Measurements from ENCODE around the gene TMEM94.
"Not testable (repeated sequence)": the region's sequence is repeated elsewhere in the genome, so short reads cannot be mapped to it uniquely, and the experiment has no call there.

Gene TMEM94

DNA sequence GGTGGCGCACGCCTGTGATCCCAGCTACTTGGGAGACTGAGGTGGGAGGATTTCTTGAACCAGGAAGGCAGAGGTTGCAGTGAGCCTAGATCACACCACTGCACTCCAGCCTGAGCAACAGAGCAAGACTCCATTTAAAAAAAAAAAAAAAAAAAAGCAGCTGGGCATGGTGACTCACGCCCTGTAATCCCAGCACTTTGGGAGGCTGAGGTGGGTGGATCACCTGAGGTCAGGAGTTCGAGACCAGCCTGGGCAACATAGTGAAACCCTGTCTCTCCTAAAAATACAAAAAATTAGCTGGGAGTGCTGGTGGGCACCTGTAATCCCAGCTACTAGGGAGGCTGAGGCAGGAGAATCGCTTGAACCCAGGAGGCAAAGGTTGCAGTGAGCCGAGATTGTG is 10.5 kb upstream of the TMEM94 start:
- not testable (repeated sequence) for DNase-seq

DNA sequence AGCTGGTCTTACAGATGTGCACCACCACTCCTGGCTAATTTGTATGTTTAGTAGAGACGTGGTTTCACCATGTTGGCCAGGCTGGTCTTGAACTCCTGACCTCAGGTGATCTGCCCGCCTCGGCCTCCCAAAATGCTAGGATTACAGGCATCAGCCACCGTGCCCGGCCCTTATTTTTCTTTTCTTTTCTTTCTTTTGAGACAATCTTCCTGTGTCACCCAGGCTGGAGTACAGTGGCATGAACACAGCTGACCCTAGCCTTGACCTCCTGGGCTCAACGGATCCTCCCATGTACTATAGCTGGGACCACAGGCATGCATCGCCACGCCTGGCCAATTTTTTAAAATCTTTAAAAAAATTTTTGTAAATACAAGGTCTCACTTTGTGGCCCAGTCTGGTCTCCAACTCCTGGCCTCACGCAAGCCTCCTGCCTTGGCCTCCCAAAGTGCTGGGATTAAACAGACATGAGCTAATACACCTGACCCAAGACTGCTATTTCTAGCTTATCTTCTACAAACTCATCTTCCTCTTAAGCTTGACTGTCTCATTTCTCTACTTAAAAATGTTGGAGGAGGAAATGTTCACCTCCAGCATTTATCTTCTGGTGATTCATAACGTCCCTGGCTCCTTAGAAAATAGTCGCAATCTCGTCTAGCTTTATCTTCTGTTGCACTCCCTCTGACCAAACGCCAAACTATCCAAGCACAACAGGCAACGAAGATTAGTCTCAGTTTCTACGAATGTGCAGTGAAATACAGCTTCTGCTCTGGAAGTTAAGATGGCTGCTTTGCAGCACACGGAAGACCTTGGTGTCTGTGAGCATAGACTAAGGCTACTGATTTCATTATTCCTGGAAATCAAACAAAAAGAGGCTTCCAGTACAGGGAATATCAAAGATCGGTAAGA is 8.2 kb upstream of the TMEM94 start:
- no peak for DNase-seq

DNA sequence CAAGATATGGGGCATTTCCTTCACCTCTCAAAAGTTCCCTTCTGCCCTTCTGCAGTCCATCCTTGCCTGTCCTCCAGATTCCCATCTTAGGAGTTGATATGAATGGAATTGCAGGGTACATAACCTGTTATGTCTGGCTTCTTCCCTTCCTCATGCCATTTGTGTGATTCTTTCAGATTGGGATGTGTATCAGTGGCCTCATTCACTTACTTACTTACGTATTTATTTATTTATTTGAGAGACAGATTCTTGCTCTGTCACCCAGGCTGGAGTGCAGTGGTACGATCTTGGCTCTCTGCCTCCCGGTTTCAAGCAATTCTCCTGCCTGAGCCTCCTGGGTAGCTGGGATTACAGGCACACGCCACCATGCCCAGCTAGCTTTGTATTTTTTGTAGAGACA is 6.2 kb upstream of the TMEM94 start:
- no peak for DNase-seq

GRCh38 chr17:75454193-75454592 is 2.2 kb upstream of the TMEM94 start:
- no peak for DNase-seq

GRCh38 chr17:75454672-75455071 is 1.8 kb upstream of the TMEM94 start:
- not testable (repeated sequence) for DNase-seq

DNA sequence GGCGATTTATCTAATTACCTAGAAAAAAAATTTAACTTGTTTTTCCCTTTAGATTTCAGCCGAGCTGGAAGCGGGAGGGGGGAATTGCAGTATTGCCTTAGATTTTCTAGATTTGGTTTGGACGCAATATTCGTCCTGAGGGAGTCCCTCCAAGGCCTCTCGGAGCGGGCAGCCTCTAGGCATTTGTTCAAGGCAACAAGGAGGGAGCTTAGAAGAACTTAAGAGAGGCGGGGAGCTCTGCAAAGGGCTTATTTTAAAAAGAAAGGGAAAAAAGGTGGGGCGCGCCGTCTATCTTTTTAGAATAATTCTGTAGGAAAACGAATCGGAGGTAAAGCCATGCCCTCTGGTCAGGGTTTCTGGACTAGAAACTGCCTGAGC is 407 bp upstream of the TMEM94 start:
- peak in 1 of 2 experiments; percentile 60 for DNase-seq

DNA sequence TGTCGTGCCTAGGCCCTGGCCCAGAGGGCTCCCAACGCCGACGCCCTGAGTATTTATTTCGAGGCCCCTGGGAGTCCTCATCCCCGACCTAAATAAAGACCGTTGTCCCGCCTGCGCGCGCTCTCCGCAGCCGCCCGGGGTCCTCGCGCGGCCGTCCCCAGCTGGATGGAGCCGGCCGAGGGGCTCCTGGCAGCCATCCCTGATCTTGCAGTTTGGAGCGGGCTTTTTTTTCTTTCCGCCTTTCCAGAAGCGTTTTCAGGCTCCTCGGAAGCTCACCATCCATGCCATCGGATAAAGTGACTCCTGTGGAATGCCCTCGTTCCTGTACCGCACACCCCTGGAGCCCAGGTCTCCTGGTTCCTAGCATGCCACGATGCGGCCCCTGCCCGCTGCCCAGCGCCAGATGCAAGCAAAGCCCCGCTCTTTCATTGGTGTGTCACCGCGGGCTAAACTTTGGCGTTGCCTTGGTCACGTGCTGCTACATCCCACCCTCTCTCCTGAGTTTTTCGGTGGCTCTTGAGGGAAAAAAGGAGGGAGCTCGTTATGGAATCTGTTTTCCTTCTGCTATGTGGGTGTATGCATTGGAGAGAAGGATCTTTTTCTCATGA is 716 bp downstream of the TMEM94 start:
- DNase-seq = peak in 1 of 2 experiments; percentile 38

DNA sequence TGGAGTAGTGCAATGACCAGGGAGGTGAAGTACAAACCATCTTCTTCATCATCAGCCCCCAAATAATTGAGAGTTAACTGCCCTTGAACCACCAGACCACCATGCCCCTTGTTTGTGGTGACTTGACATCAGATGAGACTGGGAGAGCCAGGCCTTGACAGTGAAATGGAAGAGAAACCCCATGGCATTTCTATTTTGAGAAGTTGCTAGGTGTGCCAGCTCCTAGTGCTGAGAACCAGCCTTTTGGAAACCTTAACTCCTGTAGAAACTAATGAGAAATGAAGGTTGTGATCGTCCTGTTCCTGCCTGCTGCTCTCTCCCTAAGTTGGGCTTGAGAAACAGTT is 2.8 kb downstream of the TMEM94 start:
- no peak for DNase-seq

DNA sequence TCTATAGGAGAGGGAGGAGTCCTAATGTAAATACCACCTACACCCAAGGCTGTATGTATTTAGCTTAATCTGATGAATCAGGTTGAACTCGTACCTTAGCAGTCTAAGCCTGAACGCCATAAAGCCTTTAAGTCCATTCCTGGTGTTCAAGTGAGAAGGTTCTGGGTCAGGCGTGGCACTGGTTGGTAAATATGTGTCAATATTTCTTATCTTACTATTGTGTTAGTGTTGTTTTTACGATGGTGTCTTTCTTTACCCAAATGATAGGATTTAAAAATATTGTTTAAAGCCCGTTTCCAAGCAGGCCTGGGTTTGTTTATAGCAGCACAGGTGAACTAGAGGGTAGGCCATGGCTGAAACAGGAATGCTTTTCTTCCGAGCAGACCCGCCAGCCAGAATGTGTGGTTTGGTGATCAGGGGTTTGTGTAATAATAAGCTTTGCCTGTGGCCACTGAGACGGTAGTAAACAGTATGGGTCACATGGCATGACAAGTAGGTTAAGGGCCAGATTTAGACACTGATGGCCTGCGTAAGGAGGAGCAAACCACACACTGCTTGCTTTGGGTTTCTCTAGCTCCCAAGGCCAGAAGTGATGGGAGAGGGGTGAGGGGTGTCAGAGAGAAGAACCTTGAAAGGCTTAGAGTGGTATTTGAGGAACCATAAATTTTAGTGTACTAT is 3.3 kb downstream of the TMEM94 start:
- no peak for DNase-seq

DNA sequence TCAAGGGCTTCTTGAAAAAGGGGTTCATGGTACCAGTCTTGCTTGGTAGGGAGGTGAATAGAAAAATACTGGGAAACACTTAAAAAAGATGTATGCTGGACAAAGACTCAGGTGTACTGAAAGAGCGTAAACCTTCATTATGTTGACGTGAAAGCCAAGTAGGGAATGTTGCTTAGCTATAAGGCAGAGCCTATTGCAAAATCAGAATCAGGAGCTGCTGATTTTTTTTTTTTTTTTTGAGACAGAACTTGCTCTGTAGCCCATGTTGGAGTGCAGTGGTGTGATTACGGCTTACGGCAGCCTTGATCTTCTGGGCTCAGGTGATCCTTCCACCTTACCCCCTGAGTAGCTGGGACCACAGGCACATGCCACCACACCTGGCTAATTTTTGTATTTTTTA is 3.9 kb downstream of the TMEM94 start:
- DNase-seq = no peak

DNA sequence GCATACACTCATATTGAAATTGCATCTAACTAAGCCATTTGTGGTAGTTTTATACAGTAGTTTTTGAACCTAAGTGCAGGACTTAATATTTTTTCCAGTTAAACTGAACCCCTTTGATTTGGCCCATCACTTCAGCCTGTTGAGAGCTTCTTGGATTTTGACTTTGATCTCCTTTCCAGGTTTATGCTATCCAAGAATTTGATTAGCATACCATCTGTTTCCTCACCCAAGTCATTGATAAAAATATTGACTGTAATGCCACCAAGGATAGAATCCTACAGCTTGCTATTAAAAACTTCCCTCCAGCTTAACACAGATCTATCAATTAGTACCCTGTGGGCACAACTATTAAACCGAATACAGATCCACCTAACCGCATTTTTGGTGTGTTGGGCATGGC is 7.2 kb downstream of the TMEM94 start:
- no peak for DNase-seq

DNA sequence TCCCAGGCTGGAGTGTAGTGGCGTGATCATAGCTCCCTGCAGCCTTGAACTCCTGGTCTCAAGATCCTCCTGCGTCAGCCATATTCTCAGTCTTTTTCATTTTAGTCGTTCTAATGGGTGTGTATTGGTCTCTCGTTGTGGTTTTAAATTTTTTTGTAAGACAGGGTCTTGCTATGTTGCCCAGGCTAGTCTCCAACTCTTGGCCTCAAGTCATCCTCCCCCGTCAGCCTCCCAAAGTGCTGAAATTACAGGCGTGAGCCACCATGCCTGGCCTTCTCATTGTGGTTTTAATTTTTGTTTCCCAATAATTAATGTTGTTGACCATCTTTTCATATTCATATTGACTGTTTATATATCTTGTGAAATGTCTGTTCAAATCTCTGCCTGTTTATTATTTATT is 8.6 kb downstream of the TMEM94 start:
- no peak for DNase-seq

- DNase-seq = no peak
Measured at GRCh38 chr17:75468291-75468754, 11.9 kb downstream of the TMEM94 start.

DNA sequence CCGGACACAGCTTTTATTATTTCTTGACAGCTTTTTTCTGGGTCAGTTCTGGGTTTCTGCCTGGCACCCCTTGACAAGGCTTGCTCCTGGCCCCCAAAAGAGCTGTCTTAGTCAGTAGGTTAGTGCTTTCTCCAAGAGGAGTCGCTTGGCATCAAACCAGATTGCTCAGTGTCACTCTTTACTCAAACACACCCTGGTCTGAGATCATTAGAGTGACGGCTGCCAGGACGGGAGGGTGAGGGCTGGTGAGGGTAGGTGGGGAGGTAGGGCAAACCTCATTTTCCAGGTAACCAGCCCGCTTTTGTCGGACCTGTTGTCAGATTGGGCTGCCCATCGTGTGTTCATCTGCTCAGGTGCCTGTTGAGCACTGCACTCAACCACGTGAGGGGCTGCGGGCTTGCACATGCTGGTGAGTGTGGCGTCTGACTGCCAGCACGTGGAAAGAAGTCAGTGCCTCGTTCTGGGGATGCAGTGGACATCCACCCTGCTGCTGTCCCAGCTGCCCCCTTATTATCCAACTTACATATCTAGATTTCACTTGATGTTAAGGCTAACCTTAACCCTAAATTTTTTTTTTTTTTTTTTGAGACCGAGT is 12.4 kb downstream of the TMEM94 start:
- DNase-seq = no peak

- no peak for DNase-seq
Measured at GRCh38 chr17:75471207-75471606, 14.8 kb downstream of the TMEM94 start.

- DNase-seq = no peak
Measured at GRCh38 chr17:75472119-75472518, 15.7 kb downstream of the TMEM94 start.

- DNase-seq = no peak
Measured at GRCh38 chr17:75473246-75473645, 16.8 kb downstream of the TMEM94 start.

- DNase-seq = no peak
Measured at GRCh38 chr17:75474736-75475135, 18.3 kb downstream of the TMEM94 start.

- DNase-seq = no peak
Measured at GRCh38 chr17:75475144-75475835, 18.9 kb downstream of the TMEM94 start.

GRCh38 chr17:75475851-75476250 is 19.4 kb downstream of the TMEM94 start:
- no peak for DNase-seq

- DNase-seq = no peak
Measured at GRCh38 chr17:75476271-75476671, 19.8 kb downstream of the TMEM94 start.

- DNase-seq = no peak
Measured at GRCh38 chr17:75476752-75477489, 20.5 kb downstream of the TMEM94 start.

Data from NCI-H1930 (cell line).